Activated CD8-positive, alpha-beta memory T cell treated with anti-CD3 and anti-CD28 coated beads, Interleukin-2, amount 50 U/mL, for 1 hour (primary cell): ENCODE results near the gene TNNI2.
"Not testable (repeated sequence)": the region's sequence is repeated elsewhere in the genome, so short reads cannot be mapped to it uniquely, and the experiment has no call there.

Experiments used
- DNase-seq: peaks from one replicate; pipeline ENCODE4 v3.0.0-alpha.2; 2020; ENCODE audit errors: extremely low read depth

The TNNI2 gene

DNA sequence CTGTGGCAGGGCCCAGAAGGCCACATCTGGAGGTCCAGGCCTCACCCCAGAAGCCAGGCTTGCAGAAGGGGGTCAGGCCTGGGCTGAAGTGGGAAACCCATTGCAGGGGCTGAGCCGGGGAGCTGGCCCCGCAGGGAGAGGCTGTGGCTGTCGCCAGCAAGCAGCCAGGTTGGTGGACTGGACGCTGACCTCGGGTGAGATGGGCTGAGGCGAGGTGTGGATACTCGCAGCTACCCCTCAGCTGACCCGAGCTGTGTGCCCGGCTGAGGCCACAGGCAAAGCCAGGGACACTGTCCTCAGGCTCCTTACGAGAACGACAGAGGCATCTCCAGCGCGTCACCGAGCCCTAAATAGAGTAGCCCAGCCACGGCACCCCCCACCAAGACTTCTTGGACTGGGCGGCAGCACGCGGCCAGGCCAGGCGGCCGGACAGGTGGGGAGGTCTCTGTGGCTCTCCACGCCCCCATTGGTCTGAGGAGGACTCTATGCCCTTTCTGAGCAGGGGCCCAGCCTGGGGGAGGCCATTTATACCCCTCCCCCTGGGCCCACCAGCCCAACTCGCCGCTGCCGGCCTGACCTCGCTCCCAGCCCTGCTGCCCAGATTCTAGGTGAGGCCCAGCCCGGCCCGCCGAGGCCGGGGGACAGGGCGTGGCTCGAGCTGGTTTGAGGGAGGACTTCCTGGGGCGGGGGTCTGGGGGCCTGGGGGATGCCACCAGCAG, at the start of gene TNNI2:
TSS of gene TNNI2 (plus strand) at position 556 of the 719 bp plus-strand sequence. CDS start 716 bp downstream, outside the sequence.
- no peak for DNase-seq

- DNase-seq: no peak
Observed at GRCh38 chr11:1791912-1792311, 46.9 kb upstream of the TNNI2 start.

DNA sequence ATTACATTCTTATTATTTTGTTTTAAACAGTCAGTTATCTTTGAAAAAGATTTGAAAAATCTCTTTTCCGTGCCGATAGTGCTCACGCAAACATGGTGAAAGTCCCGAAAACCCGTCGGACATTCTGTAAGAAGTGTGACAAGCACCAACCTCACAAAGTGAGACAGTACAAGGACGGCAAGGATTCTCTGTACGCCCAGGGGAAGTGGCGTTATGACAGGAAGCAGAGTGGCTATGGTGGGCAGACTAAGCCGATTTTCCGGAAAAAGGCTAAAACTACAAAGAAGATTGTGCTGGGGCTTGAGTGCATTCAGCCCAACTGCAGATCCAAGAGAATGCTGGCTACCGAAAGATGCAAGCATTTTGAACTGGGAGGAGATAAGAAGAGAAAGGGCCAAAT, 46.3 kb upstream of the TNNI2 start:
- no peak for DNase-seq

DNA sequence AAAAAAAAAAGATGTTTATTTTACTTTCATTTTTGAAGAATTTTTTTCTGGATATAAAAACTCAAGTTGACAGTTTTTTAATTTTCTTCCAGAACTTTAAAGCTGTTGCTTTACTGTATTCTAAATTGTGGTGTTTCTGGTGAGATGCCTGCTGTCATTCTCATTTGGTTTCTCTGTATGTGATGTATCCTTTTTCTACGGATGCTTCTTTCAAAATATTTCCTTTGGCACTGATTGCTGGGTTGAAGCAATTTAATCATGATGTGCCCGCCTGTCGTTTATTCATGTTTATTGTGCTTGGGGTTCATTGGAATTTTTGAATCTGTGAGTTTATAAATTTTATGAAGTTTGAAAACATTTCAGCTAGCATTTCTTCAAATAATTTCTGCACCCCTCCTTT, 45.7 kb upstream of the TNNI2 start:
- no peak for DNase-seq

DNA sequence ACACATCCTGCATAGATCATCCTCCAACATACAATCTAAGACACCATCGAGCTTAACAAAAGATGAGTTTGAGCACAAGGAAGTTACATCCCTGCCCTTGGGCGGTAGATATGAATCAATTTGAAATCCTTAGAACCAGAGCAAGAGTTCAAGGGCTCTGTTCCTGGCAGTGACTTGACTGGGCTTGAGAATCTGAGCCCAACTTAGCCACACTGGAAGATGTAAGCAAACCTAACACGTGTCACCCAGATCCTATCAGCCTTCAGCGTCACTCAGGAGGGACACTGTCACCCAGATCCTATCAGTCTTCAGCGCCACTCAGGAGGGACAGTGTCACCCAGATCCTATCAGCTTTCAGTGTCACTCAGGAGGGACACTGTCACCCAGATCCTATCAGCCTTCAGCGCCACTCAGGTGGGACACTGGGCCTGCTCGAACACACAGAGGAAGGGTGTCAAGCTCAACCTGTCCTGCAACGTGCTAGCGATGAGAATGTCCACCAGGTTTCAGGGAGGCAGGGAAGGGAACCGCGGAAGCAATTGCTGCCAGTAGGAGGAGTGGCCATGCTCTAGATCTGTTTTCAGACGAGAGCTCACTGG, 42.3 kb upstream of the TNNI2 start:
- DNase-seq: no peak

- no peak for DNase-seq
Observed at GRCh38 chr11:1797391-1798125, 41.2 kb upstream of the TNNI2 start.

- no peak for DNase-seq
Observed at GRCh38 chr11:1803246-1803645, 35.5 kb upstream of the TNNI2 start.

DNA sequence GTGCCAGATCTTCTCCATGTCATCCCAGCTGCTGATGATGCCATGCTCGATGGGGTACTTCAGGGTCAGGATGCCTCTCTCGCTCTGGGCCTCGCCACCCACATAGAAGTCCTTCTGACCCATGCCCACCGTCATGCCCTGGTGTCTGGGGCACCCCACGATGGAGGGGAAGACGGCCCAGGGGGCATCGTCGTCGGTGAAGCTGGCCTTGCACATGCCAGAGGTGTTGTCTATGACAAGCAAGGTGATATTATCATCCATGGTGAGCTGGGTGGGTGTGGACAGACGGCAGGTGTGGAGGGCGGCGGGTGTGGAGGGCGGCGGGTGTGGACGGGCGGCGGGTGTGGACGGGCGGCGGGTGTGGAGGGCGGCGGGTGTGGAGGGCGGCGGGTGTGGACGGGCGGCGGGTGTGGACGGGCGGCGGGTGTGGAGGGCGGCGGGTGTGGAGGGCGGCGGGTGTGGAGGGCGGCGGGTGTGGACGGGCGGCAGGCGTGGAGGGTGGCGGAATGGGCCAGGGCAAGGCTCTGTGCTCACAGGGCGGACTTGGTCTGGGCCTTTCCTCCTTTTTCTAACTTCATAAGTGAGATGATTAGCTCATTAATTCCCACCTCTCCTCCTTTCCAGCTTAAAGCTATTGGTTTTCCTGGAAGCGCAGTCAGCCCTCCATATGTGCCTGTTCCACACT, 34.8 kb upstream of the TNNI2 start:
- not testable (repeated sequence) for DNase-seq

- DNase-seq: no peak
Observed at GRCh38 chr11:1805525-1805924, 33.3 kb upstream of the TNNI2 start.

DNA sequence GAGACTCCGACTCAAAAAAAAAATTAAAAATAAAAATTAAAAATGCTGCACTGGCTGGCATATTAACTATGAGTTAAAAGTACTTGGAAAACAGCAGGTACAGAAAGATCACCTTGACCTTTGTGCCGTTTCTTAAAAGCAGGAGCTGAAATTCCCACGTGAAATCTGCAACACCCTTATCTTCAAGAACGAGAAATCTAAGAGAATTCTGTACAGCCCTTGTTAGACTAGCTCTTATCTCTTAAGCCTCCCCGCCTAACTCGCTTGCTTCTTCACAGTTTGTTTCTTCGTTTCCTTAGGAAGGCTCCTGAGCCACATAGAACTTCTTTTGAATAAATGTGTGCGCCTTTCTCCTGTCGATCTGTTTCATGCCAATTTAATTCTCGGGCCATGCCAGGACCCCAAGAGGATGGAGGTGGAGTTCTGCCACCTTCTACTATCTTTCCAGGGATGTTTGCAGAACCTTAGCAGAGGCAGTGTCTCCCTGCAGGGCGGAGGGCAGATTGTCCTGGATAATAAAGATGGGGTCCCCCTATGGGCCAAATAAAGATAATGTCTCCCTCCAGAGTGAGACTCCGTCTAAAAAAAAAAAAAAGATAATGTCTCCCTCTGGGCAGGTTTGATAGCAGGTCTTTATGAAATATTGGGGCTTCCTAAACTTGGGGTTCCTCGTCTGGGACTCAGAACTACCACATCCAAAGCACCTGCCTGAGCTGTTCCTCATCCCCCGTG, 31.4 kb upstream of the TNNI2 start:
- DNase-seq: no peak

DNA sequence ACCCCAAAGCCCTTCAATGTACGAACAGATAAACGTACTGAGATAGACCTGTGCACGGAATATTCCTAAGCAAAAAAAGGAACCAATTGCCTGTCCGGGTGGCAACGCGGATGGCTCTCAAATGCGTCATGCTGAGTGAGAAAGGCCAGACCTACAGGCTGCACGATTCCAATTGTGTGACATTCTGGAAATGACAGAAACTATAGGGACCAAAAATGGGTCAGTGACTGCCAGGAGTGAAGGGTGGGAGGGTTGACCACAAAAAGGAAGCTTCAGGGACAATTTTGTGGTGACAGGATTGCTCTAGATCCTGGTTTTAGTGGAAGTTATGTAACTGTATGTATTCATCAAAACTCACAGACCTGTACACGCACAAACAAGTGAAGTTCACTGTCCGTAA, 28.0 kb upstream of the TNNI2 start:
- DNase-seq: no peak

- DNase-seq: no peak
Observed at GRCh38 chr11:1812274-1812673, 26.5 kb upstream of the TNNI2 start.

DNA sequence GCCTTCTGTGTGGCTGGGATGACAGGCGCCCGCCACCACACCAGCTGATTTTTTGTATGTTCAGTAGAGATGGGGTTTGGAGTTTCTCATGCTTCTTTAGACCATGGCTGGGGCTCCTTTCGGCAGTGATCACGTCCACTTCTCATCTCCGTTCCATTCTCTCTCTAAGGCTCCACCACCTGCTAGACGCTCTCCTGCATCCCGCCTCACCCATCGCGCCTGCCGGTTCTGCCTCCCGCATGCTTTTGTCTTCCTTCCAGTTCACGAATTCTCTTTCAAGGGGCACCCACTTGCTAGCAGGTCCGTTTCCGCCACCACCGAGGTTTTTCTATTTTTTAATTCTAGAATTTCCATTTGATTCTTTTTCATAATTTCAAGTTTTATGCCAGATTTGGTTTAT, 26.0 kb upstream of the TNNI2 start:
- no peak for DNase-seq

- not testable (repeated sequence) for DNase-seq
Observed at GRCh38 chr11:1813356-1813755, 25.4 kb upstream of the TNNI2 start.

DNA sequence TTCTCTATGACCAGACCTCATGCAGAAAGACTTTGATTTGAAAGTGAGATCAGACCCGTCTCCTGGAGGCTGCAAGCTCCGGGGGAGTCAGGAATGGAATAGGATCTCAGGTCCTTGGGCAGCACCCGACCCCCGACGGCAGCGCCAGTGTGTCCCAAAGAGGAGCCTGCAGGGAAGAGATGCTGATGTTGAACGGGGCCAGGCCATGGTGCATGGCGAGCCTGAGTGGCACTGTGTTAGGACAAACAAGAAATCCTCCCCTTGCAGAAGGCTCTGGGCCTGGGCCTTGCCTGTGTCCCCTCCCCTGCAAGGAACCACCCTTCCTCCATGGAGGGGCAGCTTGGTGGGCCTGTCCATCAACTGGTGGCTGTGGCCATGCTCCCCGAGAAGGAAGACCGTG, 24.1 kb upstream of the TNNI2 start:
- no peak for DNase-seq

DNA sequence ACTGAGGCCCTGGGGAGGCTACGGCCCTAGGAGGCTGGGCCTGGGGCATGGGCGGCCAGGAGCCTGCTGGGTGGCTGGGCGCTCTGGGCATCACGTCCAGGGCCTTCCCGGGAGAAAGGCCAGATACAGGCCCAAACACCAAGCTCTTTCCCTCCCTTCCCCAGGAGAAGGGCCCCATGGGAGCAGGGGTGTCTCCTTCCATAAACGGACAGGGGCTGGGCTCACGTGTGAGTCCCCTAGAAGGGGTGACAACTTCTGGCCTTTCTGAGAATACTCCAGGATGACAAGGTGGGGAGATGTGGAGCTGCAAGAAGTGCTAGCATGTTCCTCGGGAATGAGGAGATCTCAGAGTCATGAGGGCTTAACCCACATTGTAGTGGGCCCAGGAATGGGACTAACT, 23.5 kb upstream of the TNNI2 start:
- no peak for DNase-seq

DNA sequence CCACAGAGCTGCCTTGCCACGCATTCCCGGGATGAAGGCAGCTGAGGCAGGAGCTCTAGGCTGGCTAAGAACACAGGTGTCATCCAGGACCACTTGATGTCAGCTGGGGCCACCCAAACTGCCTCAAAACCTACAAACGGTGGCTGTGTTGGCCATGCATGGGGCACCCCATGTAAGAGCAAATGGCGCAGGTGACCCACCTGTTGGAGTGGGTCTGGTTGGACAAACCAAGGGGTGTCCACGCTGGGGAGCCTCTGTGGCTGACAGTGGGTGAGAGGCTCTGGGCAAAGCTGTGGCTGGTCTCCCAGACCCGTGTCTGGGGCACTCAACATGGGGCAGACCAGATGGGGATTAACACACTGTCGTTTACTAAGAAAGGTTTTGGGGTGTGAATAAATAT, 23.0 kb upstream of the TNNI2 start:
- DNase-seq: no peak

DNA sequence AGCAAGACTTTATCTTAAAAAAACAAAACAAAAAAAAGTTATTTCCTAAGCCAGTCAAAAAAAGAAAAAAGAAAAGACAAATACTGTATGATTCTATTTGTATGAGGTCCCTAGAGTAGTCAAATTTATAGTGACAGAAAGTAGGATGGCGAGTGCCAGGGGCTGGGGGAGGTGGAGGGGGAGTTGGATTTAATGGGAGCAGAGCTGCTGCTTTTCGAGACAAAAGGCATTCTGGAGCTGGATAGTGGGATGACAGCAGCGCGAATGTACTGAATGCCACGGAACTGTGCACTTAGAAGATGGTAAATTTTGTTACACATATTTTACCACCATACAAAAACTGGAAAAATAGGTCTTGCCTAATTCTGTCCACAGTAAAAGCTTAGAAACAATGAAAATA, 21.8 kb upstream of the TNNI2 start:
- no peak for DNase-seq

DNA sequence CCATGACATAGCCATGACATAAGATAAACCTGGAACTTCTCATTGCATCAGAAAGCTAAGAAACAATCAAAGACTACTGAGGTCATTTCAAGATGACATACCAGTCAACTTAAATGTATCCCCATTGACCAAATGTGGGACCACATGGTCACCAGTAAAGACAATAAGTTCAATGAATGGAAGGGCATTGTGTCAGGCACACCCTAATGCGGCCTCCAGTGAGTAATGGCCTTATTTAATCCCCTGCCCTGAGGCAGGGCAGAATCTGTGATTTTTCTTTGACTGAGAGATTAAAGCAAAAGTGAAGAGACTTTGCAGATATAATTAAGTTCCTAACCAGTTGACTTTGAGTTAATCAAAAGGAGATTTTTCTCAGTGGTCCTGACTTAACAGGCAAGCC, 21.3 kb upstream of the TNNI2 start:
- no peak for DNase-seq

DNA sequence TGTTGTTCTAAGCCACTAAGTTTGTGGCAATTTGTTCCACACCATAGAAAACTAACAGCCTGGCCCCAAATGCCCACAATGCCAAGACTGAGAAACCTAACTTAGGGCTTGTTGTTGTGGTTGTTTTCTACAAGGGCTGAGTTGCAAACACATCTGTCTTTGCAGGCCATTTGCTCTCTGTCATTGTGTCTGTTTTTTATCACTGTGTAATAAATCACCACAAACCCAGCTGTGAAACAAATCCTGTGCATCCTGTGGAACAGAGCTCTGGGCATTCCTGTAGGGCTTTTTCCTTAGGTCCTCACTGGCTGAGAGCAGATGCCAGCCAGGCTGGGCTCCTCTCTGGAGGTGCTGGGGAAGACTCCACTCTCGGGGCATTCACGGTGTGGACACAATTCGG, 19.7 kb upstream of the TNNI2 start:
- DNase-seq: no peak

GRCh38 chr11:1820463-1821325, 18.1 kb upstream of the TNNI2 start:
- DNase-seq: no peak
